Adrenal gland (tissue), 5 donors: Measurements from ENCODE around the gene CDKAL1.

Experiments used
- POLR2A ChIP-seq, 2 donors: fragments of 450-650 bp; IDR thresholded peaks; one replicate each; pipeline ENCODE4 v1.6.1; 2017; ENCODE audit warnings: antibody characterized with exemption in 2 of 2, mild to moderate bottlenecking in 2 of 2, moderate library complexity in 1 of 2
- TF ChIP-seq, protein P1 (sequence below), 6 experiments: fragments of 450-650 bp in 4 of 6; fragments of 200-600 bp in 2 of 6; sonication (generic) in 1 of 6; IDR thresholded peaks; 1 replicate in 5 of 6; 2 replicates in 1 of 6; pipeline versions ENCODE4 v1.5.1 to v1.8.0; 2016 to 2021; ENCODE audit warnings: antibody characterized with exemption in 6 of 6, mild to moderate bottlenecking in 2 of 6, moderate library complexity in 1 of 6
- donor health status: DM: no; HTN: no; CAD: no.

DNA sequence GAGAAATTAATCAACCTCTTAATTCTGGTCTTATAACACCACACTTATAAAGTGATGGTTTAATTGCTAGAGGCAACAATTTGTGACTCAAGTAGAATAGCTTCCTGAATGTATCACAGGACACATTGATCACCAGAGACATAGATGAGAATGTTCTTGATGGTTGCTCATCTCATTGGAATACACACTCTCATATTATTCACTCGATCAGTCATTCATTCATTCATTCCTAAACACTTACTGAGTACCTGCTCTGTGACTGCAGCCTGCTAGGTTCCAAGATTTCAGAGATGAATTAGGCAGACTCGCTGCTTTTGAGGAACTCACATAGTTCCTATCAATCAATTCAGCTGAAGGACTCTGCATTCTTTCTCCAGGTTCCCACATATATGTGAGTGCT is 694.2 kb downstream of the CDKAL1 start:
- TF ChIP-seq POLR2A (IDR thresholded peaks at IDR 0.05), result no peak
- TF ChIP-seq, protein P1, sequence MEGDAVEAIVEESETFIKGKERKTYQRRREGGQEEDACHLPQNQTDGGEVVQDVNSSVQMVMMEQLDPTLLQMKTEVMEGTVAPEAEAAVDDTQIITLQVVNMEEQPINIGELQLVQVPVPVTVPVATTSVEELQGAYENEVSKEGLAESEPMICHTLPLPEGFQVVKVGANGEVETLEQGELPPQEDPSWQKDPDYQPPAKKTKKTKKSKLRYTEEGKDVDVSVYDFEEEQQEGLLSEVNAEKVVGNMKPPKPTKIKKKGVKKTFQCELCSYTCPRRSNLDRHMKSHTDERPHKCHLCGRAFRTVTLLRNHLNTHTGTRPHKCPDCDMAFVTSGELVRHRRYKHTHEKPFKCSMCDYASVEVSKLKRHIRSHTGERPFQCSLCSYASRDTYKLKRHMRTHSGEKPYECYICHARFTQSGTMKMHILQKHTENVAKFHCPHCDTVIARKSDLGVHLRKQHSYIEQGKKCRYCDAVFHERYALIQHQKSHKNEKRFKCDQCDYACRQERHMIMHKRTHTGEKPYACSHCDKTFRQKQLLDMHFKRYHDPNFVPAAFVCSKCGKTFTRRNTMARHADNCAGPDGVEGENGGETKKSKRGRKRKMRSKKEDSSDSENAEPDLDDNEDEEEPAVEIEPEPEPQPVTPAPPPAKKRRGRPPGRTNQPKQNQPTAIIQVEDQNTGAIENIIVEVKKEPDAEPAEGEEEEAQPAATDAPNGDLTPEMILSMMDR (IDR thresholded peaks at IDR 0.05), result no peak
